Muscle of back (tissue), 11 donors: ENCODE results near the gene STXBP5. TPM values are rescaled to one million over a fixed set of nuclear protein-coding genes. Genes with fewer than 3 reads are reported as not detected.

Experiments
- DNase-seq, 3 donors: peaks; one replicate each; pipeline versions ENCODE4 v3.0.0 to v3.0.0-alpha.2; 2013
- polyA plus RNA-seq, 10 donors: library from polyadenylated mRNA; unstranded; fragments of 120-200 nt; gene quantifications; one replicate each; pipeline ENCODE4 v1.2.1, GENCODE V29; 2013; ENCODE audit not compliant: insufficient read length in 10 of 10

STXBP5 gene
- polyA plus RNA-seq, 10 donors: 11.2 to 20.9 (median 13.8) TPM

GRCh38 chr6:147177286-147177685 is 26.9 kb upstream of the STXBP5 start:
- no peak for DNase-seq

GRCh38 chr6:147178355-147178754 is 25.9 kb upstream of the STXBP5 start:
- no peak for DNase-seq

- no peak for DNase-seq
Observed at GRCh38 chr6:147179809-147180208, 24.4 kb upstream of the STXBP5 start.

GRCh38 chr6:147180926-147181325 is 23.3 kb upstream of the STXBP5 start:
- DNase-seq: no peak

GRCh38 chr6:147184379-147184778 is 19.8 kb upstream of the STXBP5 start:
- no peak for DNase-seq

- no peak for DNase-seq
Observed at GRCh38 chr6:147185216-147185615, 19.0 kb upstream of the STXBP5 start.

- DNase-seq: no peak
Observed at GRCh38 chr6:147190556-147190955, 13.7 kb upstream of the STXBP5 start.

- DNase-seq: no peak
Observed at GRCh38 chr6:147192278-147192911, 11.8 kb upstream of the STXBP5 start.

- DNase-seq: no peak
Observed at GRCh38 chr6:147194652-147195411, 9.4 kb upstream of the STXBP5 start.

- no peak for DNase-seq
Observed at GRCh38 chr6:147195510-147195909, 8.7 kb upstream of the STXBP5 start.

- no peak for DNase-seq
Observed at GRCh38 chr6:147195987-147196386, 8.2 kb upstream of the STXBP5 start.

GRCh38 chr6:147200711-147201110 is 3.5 kb upstream of the STXBP5 start:
- no peak for DNase-seq

GRCh38 chr6:147201885-147202515 is 2.2 kb upstream of the STXBP5 start:
- peak in 1 of 3 donors; percentile 25 for DNase-seq

- peak; percentile 94 to 97 (median 97) for DNase-seq
Observed at GRCh38 chr6:147202516-147203310, 1.5 kb upstream of the STXBP5 start.

- peak; percentile 79 to 92 (median 83) for DNase-seq
Observed at GRCh38 chr6:147203311-147204059, 732 bp upstream of the STXBP5 start.

GRCh38 chr6:147204843-147205311 is 660 bp downstream of the STXBP5 start:
- peak in 1 of 3 donors; percentile 2 for DNase-seq

- DNase-seq: peak in 1 of 3 donors; percentile 11
Observed at GRCh38 chr6:147205690-147206600, 1.7 kb downstream of the STXBP5 start.

GRCh38 chr6:147207351-147207750 is 3.1 kb downstream of the STXBP5 start:
- DNase-seq: no peak

GRCh38 chr6:147207837-147208754 is 3.9 kb downstream of the STXBP5 start:
- DNase-seq: no peak
